IPS-NIHi11 (cell line): ENCODE measurements around the gene RAP1GAP2.
"Not testable (repeated sequence)": the region's sequence is repeated elsewhere in the genome, so short reads cannot be mapped to it uniquely, and the experiment has no call there.

ENCODE experiments used
- DNase-seq: peaks from one replicate; pipeline ENCODE4 v3.0.0; 2012; ENCODE audit warnings: mixed read lengths, low spot score

RAP1GAP2 gene

GRCh38 chr17:2883544-2884213 is 87.4 kb downstream of the RAP1GAP2 start:
- no peak for DNase-seq

- DNase-seq = no peak
These were observed 89.5 kb downstream of the RAP1GAP2 start for GRCh38 chr17:2885733-2886132.

GRCh38 chr17:2888326-2888725 is 92.1 kb downstream of the RAP1GAP2 start:
- no peak for DNase-seq

GRCh38 chr17:2889256-2889655 is 93.0 kb downstream of the RAP1GAP2 start:
- no peak for DNase-seq

GRCh38 chr17:2890778-2891177 is 94.5 kb downstream of the RAP1GAP2 start:
- not testable (repeated sequence) for DNase-seq

- DNase-seq = peak; percentile 32
These were observed 96.2 kb downstream of the RAP1GAP2 start for GRCh38 chr17:2892305-2892971.

GRCh38 chr17:2893422-2893914 is 97.2 kb downstream of the RAP1GAP2 start:
- no peak for DNase-seq

GRCh38 chr17:2894782-2895181 is 98.5 kb downstream of the RAP1GAP2 start:
- DNase-seq = no peak

GRCh38 chr17:2897605-2898004 is 101.4 kb downstream of the RAP1GAP2 start:
- DNase-seq = no peak

GRCh38 chr17:2898255-2898926 is 102.2 kb downstream of the RAP1GAP2 start:
- no peak for DNase-seq

GRCh38 chr17:2899906-2900305 is 103.7 kb downstream of the RAP1GAP2 start:
- no peak for DNase-seq

GRCh38 chr17:2900842-2901241 is 104.6 kb downstream of the RAP1GAP2 start:
- DNase-seq = no peak

- no peak for DNase-seq
These were observed 105.3 kb downstream of the RAP1GAP2 start for GRCh38 chr17:2901582-2901981.

GRCh38 chr17:2902546-2902945 is 106.3 kb downstream of the RAP1GAP2 start:
- DNase-seq = no peak

GRCh38 chr17:2903193-2903974 is 107.1 kb downstream of the RAP1GAP2 start:
- DNase-seq = no peak

- DNase-seq = no peak
These were observed 107.9 kb downstream of the RAP1GAP2 start for GRCh38 chr17:2904135-2904534.

GRCh38 chr17:2905269-2905668 is 109.0 kb downstream of the RAP1GAP2 start:
- no peak for DNase-seq

- no peak for DNase-seq
These were observed 109.7 kb downstream of the RAP1GAP2 start for GRCh38 chr17:2905696-2906501.

GRCh38 chr17:2906901-2907300 is 110.7 kb downstream of the RAP1GAP2 start:
- no peak for DNase-seq

GRCh38 chr17:2909175-2909845 is 113.1 kb downstream of the RAP1GAP2 start:
- DNase-seq = no peak

- DNase-seq = no peak
These were observed 113.6 kb downstream of the RAP1GAP2 start for GRCh38 chr17:2909846-2910234.
